Measurements from ENCODE around the gene KRT14. TPM values are rescaled to one million over a fixed set of nuclear protein-coding genes. Genes with fewer than 3 reads are reported as not detected.

KRT14 gene
- total and polyA plus RNA-seq, 4 donors: 0.30 to 46.7 (median 2.8) TPM

DNA sequence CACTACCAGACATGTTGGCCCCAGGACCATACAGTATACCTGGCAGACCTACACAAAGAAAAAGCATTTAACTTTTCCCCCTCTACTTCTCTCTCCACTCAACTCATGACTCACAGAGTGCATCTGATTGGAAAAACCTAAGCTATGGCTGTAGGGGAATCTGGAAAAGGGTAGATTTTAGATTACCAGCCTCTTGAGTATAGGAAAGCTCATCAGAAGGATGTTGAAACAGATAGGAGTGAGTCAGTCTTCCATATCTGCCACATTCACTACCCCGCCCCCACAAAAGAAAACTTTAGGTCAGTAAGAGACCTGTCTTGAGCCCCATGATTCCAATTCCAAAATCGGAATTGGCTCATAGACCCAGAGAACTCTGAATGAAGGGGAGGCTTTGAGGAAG, 27.1 kb downstream of the KRT14 start:
- ATAC-seq (ENCODE audit: low FRiP score) (no peak), DNase-seq (no peak)
- Histone ChIP-seq H3K27me3 (ENCODE audit: control insufficient read depth in 1 of 2, insufficient read depth in 2 of 2, low read length in 1 of 2) (no peaks in the 10 kb centered on the region), H3K4me1 (ENCODE audit: control insufficient read depth in 1 of 2, insufficient read depth in 2 of 2, low read length in 2 of 2) (no peaks in the 10 kb centered on the region), H3K4me3 (ENCODE audit: low read length in 2 of 2) (no peak overlapping the region), H3K36me3 (ENCODE audit: control insufficient read depth in 1 of 2, insufficient read depth in 2 of 2, low read length in 1 of 2) (no peaks in the 10 kb centered on the region), H3K27ac (ENCODE audit: low read depth in 1 of 2, low read length in 2 of 2) (no peak overlapping the region), H3K9me3 (ENCODE audit: control insufficient read depth, low read length) (no peaks in the 10 kb centered on the region)
- intact Hi-C loops (cut with DNase I): no loop called here
- WGBS, 2 donors: 89 to 92% methylated on average over 2 of the region's 2 CpGs

DNA sequence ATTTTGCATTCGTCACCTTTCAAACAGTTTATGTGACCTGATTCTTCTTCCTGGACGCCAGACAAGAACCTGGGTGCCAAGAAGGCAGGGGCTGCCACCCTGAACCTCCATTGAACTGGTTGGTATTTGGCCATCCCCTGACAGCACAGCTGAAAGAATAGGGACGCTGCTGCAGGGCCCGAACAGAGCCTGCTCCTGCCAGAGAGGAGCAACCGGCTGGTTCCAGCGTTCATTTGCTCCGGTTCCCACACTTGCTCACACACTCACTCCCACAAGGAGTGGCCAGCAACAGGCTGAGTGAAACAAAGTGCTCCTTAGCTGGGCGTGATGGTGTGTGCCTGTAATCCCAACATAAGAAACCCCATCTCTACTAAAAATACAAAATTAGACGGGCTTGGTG, 29.8 kb downstream of the KRT14 start:
- ATAC-seq (ENCODE audit: low FRiP score) (no peak), DNase-seq (peak in 1 of 2 donors; percentile 61)
- H3K4me1 ChIP-seq (ENCODE audit: control insufficient read depth in 1 of 2, insufficient read depth in 2 of 2, low read length in 2 of 2): no peaks in the 10 kb centered on the region
- H3K27ac ChIP-seq (ENCODE audit: low read depth in 1 of 2, low read length in 2 of 2): no peak overlapping the region
- WGBS, 2 donors: 75% methylated on average over 9 of the region's 9 CpGs
- no peaks in the 10 kb centered on the region for H3K9me3 ChIP-seq (ENCODE audit: control insufficient read depth, low read length)
- no peaks in the 10 kb centered on the region for H3K36me3 ChIP-seq (ENCODE audit: control insufficient read depth in 1 of 2, insufficient read depth in 2 of 2, low read length in 1 of 2)
- H3K27me3 ChIP-seq (ENCODE audit: control insufficient read depth in 1 of 2, insufficient read depth in 2 of 2, low read length in 1 of 2): no peaks in the 10 kb centered on the region
- no peak overlapping the region for H3K4me3 ChIP-seq (ENCODE audit: low read length in 2 of 2)
- intact Hi-C loops (cut with DNase I): no loop called here

DNA sequence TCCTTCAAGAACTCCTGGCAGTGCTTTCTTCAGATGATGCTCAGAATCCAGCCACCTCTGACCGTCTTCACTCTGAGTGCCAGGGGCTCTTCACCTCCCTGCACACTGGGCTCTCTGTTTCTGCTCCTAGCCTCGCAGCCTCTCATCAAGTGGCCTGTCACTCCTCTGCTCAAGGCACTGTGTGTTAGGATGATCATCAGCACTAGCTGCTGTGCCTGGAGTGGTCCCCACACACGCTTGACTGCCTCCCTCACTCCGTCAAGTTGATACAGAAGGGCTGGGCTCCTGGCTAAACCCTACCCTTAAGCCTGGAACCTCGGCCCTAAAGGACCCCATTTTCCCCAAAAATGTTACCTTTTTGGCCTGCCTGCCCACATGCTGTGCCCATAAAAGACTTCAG, 30.4 kb downstream of the KRT14 start:
- Histone ChIP-seq H3K27ac (ENCODE audit: low read depth in 1 of 2, low read length in 2 of 2) (no peak overlapping the region), H3K9me3 (ENCODE audit: control insufficient read depth, low read length) (no peaks in the 10 kb centered on the region), H3K36me3 (ENCODE audit: control insufficient read depth in 1 of 2, insufficient read depth in 2 of 2, low read length in 1 of 2) (no peaks in the 10 kb centered on the region), H3K4me1 (ENCODE audit: control insufficient read depth in 1 of 2, insufficient read depth in 2 of 2, low read length in 2 of 2) (no peaks in the 10 kb centered on the region), H3K4me3 (ENCODE audit: low read length in 2 of 2) (no peak overlapping the region), H3K27me3 (ENCODE audit: control insufficient read depth in 1 of 2, insufficient read depth in 2 of 2, low read length in 1 of 2) (no peaks in the 10 kb centered on the region)
- DNase-seq (peak in 1 of 2 donors; percentile 28), ATAC-seq (ENCODE audit: low FRiP score) (no peak)
- intact Hi-C loops (cut with DNase I): no loop called here
- 67 to 72% methylated on average over 5 of the region's 5 CpGs for WGBS, 2 donors

DNA sequence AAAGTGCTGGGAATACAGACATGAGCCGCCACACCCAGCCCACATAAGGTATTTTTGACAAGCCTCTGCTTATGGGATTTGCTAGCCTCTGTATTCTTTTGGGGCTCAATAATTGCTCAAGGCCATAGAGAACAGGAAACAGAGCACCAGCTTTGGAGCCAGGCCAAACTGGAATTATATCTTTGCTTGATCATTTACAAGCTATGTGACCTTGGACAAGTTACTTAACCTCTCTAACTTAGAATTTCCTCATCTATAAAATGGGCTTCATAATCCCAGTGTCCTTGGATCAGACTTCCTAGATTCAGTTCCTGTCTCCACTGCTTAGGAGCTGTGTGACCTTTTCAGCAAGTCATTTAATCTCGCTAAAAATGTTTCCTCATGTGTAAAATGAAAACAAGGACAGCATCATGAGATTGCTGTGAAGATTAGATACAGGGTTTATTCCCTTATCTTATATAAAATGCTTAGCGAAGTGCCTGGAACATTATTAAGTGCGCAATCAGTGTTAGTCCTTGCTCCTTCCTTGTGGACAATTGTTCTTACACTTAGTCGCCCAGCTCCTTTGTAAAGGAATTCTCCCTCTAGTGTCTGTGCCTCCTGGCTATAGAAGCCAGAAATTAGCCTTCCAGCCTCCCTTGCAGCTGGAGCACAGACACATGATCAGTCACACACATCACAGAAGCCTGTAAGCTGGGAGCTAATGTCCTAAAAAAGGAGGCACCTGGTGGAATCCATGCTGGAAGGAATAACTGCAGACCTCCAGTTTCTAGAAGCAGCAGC, 31.4 kb downstream of the KRT14 start:
- 69 to 76% methylated on average over 5 of the region's 5 CpGs for WGBS, 2 donors
- Histone ChIP-seq H3K36me3 (ENCODE audit: control insufficient read depth in 1 of 2, insufficient read depth in 2 of 2, low read length in 1 of 2) (no peaks in the 10 kb centered on the region), H3K27me3 (ENCODE audit: control insufficient read depth in 1 of 2, insufficient read depth in 2 of 2, low read length in 1 of 2) (no peaks in the 10 kb centered on the region), H3K27ac (ENCODE audit: low read depth in 1 of 2, low read length in 2 of 2) (no peak overlapping the region), H3K9me3 (ENCODE audit: control insufficient read depth, low read length) (no peaks in the 10 kb centered on the region), H3K4me1 (ENCODE audit: control insufficient read depth in 1 of 2, insufficient read depth in 2 of 2, low read length in 2 of 2) (no peaks in the 10 kb centered on the region), H3K4me3 (ENCODE audit: low read length in 2 of 2) (no peak overlapping the region)
- DNase-seq (no peak), ATAC-seq (ENCODE audit: low FRiP score) (no peak)
- intact Hi-C loops (cut with DNase I): no loop called here

DNA sequence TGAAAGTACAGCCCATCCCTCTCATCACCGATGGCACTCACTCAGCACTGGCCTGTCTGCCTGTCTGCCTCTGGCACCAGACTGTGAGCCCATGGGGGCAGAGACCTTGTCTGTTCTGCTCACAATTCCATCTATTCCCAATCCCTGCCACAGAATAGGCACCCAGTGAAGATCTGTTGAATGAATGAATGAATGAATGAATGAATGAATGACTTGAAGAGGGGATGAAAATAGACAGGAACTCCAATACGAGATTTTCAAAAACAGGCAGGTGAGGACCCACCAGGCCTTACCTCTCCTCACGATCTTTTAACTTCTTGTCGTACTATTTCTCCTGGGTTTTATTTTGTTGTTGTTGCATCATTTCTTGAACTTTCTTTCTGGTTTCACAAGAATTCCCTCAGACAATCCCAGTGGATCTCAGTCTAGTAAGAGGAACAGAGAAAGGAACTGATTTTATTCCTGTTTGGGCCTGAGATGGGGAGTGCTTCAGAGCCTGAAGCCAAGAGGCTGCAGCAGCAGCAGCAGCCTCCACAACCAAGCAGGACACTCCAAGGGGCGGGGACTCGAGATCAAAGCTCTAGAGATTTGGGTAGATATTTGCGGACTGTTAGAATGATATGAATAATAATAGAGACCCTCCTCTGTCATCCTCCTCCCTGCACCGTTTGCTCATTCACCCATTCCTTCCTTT, 32.6 kb downstream of the KRT14 start:
- Histone ChIP-seq H3K36me3 (ENCODE audit: control insufficient read depth in 1 of 2, insufficient read depth in 2 of 2, low read length in 1 of 2) (no peaks in the 10 kb centered on the region), H3K27me3 (ENCODE audit: control insufficient read depth in 1 of 2, insufficient read depth in 2 of 2, low read length in 1 of 2) (no peaks in the 10 kb centered on the region), H3K4me3 (ENCODE audit: low read length in 2 of 2) (no peak overlapping the region), H3K4me1 (ENCODE audit: control insufficient read depth in 1 of 2, insufficient read depth in 2 of 2, low read length in 2 of 2) (no peaks in the 10 kb centered on the region), H3K9me3 (ENCODE audit: control insufficient read depth, low read length) (no peaks in the 10 kb centered on the region), H3K27ac (ENCODE audit: low read depth in 1 of 2, low read length in 2 of 2) (no peak overlapping the region)
- 83 to 85% methylated on average over 8 of the region's 8 CpGs for WGBS, 2 donors
- DNase-seq (no peak), ATAC-seq (ENCODE audit: low FRiP score) (no peak)
- intact Hi-C loops (cut with DNase I): loop anchor here in 1 of 2 donors (5.0 kb wide), 1 partner anchor 108 kb away; no protein-coding TSS in a partner anchor

DNA sequence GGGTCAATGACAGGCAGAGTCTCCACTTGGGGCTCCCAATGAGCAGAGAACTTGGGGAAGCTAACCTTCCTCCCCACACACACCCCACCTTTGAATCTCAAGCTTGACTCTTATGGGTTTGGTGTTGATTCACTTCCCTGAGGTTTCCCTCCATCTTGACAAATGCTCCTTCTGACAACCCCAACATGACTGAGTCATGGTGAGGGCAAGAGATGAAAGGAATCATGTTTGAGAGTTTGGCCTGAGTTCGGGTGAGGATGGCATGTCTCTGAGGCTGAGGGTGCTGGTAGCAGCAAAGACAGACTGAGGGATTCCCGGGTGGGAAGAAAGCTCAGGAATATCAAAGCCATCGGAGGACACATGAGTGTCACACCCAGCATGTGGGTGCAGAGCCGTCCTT, 33.5 kb downstream of the KRT14 start:
- 81 to 87% methylated on average over 4 of the region's 4 CpGs for WGBS, 2 donors
- intact Hi-C loops (cut with DNase I): loop anchor here in 1 of 2 donors (5.0 kb wide), 1 partner anchor 109 kb away; no protein-coding TSS in a partner anchor
- DNase-seq: peak in 1 of 2 donors; percentile 28

DNA sequence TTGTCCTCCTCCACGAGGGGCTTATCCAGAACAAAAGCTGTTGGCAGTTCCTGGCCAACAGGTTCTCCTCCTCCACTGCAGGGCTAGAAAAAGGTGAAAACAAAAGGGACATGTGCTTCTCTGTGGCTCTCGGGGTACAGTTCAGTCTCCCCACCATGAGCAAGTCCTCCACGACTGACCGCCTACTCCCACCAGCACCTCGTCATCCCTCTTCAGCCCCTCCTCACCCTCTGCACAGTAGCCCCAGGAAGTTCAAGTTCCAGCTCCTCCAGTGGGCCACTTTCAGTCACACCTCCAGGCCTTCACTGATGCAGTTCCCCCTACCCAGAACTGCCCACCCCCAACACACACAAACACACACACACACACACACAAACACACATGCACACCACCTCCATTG, 34.2 kb downstream of the KRT14 start:
- 96% methylated on average over 5 of the region's 5 CpGs for WGBS, 2 donors
- ATAC-seq (ENCODE audit: low FRiP score) (no peak), DNase-seq (peak in 1 of 2 donors; percentile 35)
- Histone ChIP-seq H3K4me3 (ENCODE audit: low read length in 2 of 2) (no peak overlapping the region), H3K27me3 (ENCODE audit: control insufficient read depth in 1 of 2, insufficient read depth in 2 of 2, low read length in 1 of 2) (no peaks in the 10 kb centered on the region), H3K4me1 (ENCODE audit: control insufficient read depth in 1 of 2, insufficient read depth in 2 of 2, low read length in 2 of 2) (no peaks in the 10 kb centered on the region), H3K27ac (ENCODE audit: low read depth in 1 of 2, low read length in 2 of 2) (no peak overlapping the region), H3K36me3 (ENCODE audit: control insufficient read depth in 1 of 2, insufficient read depth in 2 of 2, low read length in 1 of 2) (no peaks in the 10 kb centered on the region), H3K9me3 (ENCODE audit: control insufficient read depth, low read length) (no peaks in the 10 kb centered on the region)
- intact Hi-C loops (cut with DNase I): loop anchor here in 1 of 2 donors (5.0 kb wide), 1 partner anchor 110 kb away; no protein-coding TSS in a partner anchor

More for the DNA sequence above, 33.5 kb downstream of the KRT14 start:
- no peaks in the 10 kb centered on the region for H3K27me3 ChIP-seq (ENCODE audit: control insufficient read depth in 1 of 2, insufficient read depth in 2 of 2, low read length in 1 of 2)
- no peaks in the 10 kb centered on the region for H3K9me3 ChIP-seq (ENCODE audit: control insufficient read depth, low read length)
- H3K27ac ChIP-seq (ENCODE audit: low read depth in 1 of 2, low read length in 2 of 2): no peak overlapping the region
- no peaks in the 10 kb centered on the region for H3K4me1 ChIP-seq (ENCODE audit: control insufficient read depth in 1 of 2, insufficient read depth in 2 of 2, low read length in 2 of 2)
- H3K36me3 ChIP-seq (ENCODE audit: control insufficient read depth in 1 of 2, insufficient read depth in 2 of 2, low read length in 1 of 2): no peaks in the 10 kb centered on the region
- no peak for ATAC-seq (ENCODE audit: low FRiP score)
- H3K4me3 ChIP-seq (ENCODE audit: low read length in 2 of 2): no peak overlapping the region

GRCh38 chr17:41551365-41551764, 35.3 kb downstream of the KRT14 start:
- WGBS, 2 donors: 28 to 49% methylated on average over 5 of the region's 5 CpGs
- H3K36me3 ChIP-seq (ENCODE audit: control insufficient read depth in 1 of 2, insufficient read depth in 2 of 2, low read length in 1 of 2): no peaks in the 10 kb centered on the region
- H3K4me1 ChIP-seq (ENCODE audit: control insufficient read depth in 1 of 2, insufficient read depth in 2 of 2, low read length in 2 of 2): no peaks in the 10 kb centered on the region
- intact Hi-C loops (cut with DNase I): loop anchor here in 1 of 2 donors (5.0 kb wide), 1 partner anchor 111 kb away; no protein-coding TSS in a partner anchor
- no peaks in the 10 kb centered on the region for H3K27me3 ChIP-seq (ENCODE audit: control insufficient read depth in 1 of 2, insufficient read depth in 2 of 2, low read length in 1 of 2)
- no peak overlapping the region for H3K27ac ChIP-seq (ENCODE audit: low read depth in 1 of 2, low read length in 2 of 2)
- no peak overlapping the region for H3K4me3 ChIP-seq (ENCODE audit: low read length in 2 of 2)
- no peaks in the 10 kb centered on the region for H3K9me3 ChIP-seq (ENCODE audit: control insufficient read depth, low read length)
- ATAC-seq (ENCODE audit: low FRiP score) (no peak), DNase-seq (peak in 1 of 2 donors; percentile 49)

Data from aorta (tissue), 5 donors.